NCI-H1105 treated with DMSO at 0.1 percent for 48 hours (cell line): ENCODE data around the gene MYO1E.
A peak's percentile ranks its signal among the peaks of the same experiment; 100 is the strongest.
"Not testable (repeated sequence)": the region's sequence is repeated elsewhere in the genome, so short reads cannot be mapped to it uniquely, and the experiment has no call there.

Source experiments
- DNase-seq: peaks from one replicate; lab custom pipeline; 2025; lab: John Stamatoyannopoulos, UW

Gene MYO1E

GRCh38 chr15:59166601-59167265 lies 205.9 kb downstream of the MYO1E start:
- DNase-seq = peak; percentile 13

- no peak for DNase-seq
Observed at GRCh38 chr15:59166166-59166565, 206.5 kb downstream of the MYO1E start.

- DNase-seq = peak; percentile 96
Observed at GRCh38 chr15:59165726-59166125, 206.9 kb downstream of the MYO1E start.

- not testable (repeated sequence) for DNase-seq
Observed at GRCh38 chr15:59162080-59162479, 210.6 kb downstream of the MYO1E start.

- DNase-seq = peak; percentile 86
Observed at GRCh38 chr15:59160880-59161593, 211.6 kb downstream of the MYO1E start.

- DNase-seq = no peak
Observed at GRCh38 chr15:59159210-59159609, 213.5 kb downstream of the MYO1E start.

GRCh38 chr15:59158701-59159034 lies 214.0 kb downstream of the MYO1E start:
- DNase-seq = peak; percentile 91

- no peak for DNase-seq
Observed at GRCh38 chr15:59157840-59158700, 214.6 kb downstream of the MYO1E start.

- no peak for DNase-seq
Observed at GRCh38 chr15:59157396-59157795, 215.3 kb downstream of the MYO1E start.

GRCh38 chr15:59155431-59155830 lies 217.2 kb downstream of the MYO1E start:
- DNase-seq = no peak

- DNase-seq = no peak
Observed at GRCh38 chr15:59154243-59154642, 218.4 kb downstream of the MYO1E start.

- no peak for DNase-seq
Observed at GRCh38 chr15:59153466-59153865, 219.2 kb downstream of the MYO1E start.

GRCh38 chr15:59152694-59153450 lies 219.8 kb downstream of the MYO1E start:
- DNase-seq = no peak

- no peak for DNase-seq
Observed at GRCh38 chr15:59150185-59150584, 222.5 kb downstream of the MYO1E start.

GRCh38 chr15:59148153-59148833 lies 224.4 kb downstream of the MYO1E start:
- DNase-seq = no peak

- no peak for DNase-seq
Observed at GRCh38 chr15:59147666-59148065, 225.0 kb downstream of the MYO1E start.

GRCh38 chr15:59144594-59144993 lies 228.1 kb downstream of the MYO1E start:
- not testable (repeated sequence) for DNase-seq

- no peak for DNase-seq
Observed at GRCh38 chr15:59143281-59143680, 229.4 kb downstream of the MYO1E start.

GRCh38 chr15:59140422-59141226 lies 232.0 kb downstream of the MYO1E start:
- DNase-seq = no peak

- peak; percentile 47 for DNase-seq
Observed at GRCh38 chr15:59138243-59138642, 234.4 kb downstream of the MYO1E start.

GRCh38 chr15:59137566-59137965 lies 235.1 kb downstream of the MYO1E start:
- no peak for DNase-seq
